COR-L47 (cell line): ENCODE data around the gene KRT3.

Experiments
- DNase-seq: peaks from one replicate; lab custom pipeline; 2025; lab: John Stamatoyannopoulos, UW

KRT3 gene

DNA sequence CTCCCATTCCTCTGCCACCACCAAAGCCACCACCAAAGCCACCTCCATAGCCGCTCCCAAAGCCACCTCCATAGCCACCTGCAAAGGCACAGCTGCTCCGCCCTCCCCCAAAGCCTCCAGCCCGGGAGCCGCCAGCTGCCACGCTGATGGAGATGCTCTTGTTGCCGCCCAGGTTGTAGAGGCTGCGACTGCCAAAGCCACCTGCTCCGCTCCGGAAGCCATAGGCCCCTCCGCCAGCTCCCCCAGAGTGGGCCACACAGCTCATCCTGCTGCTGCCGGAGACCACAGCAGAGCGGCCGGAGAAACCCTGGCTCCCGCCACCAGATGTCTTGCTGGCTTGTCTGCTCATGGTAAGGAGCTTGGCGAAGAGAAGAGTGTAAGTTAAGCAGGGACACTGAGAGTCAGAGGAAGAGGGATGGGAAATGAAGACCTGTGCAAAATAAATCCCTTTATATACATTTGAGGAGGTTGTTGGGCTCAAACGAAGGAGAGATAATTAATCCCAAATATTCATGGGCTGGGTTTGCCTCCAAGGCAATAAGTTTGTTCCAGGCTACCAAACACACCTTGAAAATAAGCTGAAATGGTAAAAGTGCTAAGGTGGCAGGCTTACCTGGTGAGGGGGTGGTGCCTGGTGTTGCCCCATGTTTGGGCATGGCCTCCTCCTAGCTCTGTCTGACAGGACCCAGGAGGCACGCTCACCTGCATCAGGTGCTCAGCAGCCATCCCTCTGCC is at the start of gene KRT3:
TSS of gene KRT3 (minus strand) at position 424 of the 735 bp plus-strand sequence. CDS start at position 349, 75 bp downstream.
- no peak for DNase-seq

DNA sequence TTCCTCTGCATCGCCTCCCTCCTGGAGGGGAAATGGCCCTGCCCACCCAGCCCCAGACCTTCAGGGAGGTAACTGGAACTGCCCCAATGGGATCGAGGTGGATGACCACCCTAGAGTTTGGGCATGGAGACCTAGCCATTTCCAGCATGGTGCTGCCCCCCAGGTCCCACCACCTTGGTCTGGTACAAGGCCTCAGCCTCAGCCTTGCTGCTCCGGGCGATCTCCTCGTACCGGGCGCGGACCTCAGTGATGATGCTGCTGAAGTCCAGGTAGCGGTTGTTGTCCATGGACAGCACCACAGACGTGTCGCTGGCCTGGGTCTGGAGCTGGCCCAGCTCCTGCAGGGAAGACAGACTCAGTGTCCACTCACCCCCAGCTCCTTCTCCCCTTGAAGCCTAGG is 48.5 kb upstream of the KRT3 start:
- no peak for DNase-seq

DNA sequence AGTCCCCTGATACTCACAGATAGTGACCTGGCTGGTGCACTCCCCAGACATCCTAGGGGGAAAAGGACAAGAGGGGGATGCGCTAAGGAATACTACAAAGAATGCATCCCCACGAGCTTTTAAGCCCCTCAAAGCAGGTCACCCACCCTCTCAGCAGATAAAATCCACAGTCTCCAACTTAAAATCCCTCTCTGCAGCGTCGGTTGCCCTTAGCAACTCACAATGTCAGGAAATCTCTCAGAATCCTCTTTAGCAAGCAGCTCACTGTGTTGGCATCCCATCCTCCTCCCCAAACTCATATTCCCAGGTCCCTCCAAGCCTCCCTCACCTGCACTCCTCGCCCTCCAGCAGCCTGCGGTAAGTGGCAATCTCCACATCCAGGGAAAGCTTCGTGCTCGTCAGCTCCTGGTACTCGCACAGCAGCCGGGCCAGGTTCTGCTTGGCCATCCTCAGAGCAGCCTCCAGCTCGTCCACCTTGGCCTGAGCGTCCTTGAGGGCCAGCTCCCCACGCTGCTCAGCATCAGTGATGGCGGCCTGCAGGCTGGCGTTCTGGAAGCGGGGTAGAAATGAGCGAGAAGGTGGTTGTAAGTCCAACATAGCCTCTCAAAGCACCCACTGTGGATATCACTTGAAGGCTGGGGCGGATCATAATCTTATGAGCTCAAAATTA is 43.7 kb upstream of the KRT3 start:
- DNase-seq = no peak

DNA sequence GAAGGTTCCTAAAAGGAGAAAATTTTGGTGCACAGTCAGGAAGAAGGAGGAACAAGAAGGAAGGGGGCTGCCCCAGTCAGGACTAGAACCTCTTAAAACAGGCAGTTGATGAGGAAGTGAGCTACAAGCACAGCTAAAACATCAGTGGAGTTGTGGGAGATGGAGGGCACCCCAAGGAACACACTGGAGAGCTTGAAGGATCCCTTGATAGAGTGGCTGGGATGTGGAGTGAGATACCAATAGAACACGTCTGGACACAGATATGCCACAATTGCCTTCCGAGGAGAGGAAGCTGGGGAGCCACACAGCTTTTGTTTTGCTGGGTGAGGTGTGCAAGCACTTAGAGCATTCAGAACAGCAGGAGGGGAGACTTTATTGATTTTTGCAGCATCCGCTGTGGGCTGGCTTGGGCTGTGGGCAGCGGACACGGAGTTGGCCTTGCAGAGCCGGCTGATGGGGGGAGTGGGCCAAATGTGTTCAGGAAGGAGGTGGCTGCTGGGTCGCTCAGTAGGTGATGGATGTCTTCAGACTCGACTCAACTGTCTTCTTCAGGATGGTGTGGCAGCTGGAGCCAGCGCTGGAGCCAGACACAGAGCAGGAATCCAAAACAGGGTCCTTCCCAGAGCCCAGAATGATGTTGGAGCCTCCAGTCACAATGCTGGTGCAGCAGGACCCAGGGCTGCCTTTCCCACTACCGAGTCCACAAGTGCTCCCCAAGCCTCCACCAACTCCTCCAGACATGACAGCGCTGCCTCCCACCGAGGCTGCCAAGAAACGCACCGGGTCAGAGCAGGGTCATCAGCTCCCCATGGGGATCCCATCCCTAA is 42.9 kb upstream of the KRT3 start:
- peak; percentile 74 for DNase-seq

DNA sequence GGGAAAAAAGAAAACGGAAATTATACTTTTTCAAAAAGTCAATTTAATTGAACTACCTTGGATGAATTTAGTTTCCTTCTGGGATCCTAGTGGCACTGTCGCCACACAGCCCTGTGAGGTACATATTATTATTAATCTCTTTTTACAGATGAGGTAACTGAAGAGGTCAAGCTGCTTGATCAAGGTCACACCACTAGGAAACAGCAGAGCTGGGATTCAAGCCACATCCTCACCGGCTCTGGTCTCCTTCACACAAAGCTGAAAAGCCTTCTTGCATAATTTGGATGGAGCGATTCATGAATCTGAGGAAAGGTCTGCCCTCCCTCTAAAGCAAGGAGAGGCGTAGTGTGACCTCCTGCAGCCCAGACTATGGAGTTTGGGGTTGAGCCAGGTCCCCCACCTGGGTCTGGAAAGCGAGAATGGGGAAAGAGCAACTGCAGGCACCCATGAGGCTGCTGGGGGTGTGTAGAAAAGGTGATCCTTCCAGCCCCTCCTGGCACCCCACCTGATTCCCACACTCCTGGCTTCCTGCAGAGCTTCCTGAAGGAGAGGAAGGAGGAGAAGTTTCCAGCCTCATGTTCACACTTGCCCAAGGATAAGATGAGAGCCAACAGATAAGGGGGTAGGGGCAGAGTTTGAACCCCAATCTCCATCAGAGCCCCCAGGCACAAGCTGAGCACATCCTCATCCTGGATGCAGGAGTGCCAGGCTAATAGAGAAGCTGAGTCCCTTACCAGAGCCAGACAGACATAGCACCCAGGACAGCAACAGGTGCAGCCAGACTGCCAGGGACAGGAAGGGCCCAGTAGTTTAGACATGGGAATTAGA is 42.1 kb upstream of the KRT3 start:
- DNase-seq = no peak

DNA sequence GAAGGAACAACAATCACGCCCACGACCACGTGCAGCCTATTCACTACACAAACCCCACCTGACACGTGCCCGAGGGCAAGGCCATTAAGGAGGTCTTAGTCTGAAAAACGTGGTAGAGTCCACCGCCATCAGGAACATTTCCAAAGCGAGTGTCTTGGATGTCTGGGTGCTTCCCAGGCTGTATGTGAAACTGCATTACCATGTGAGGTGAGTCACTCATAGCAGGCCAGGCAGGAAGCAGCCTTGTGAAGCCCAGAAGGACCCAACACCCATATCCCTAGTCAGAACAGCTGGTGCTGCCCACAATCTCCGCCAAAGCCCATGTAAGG is 41.5 kb upstream of the KRT3 start:
- DNase-seq = no peak

DNA sequence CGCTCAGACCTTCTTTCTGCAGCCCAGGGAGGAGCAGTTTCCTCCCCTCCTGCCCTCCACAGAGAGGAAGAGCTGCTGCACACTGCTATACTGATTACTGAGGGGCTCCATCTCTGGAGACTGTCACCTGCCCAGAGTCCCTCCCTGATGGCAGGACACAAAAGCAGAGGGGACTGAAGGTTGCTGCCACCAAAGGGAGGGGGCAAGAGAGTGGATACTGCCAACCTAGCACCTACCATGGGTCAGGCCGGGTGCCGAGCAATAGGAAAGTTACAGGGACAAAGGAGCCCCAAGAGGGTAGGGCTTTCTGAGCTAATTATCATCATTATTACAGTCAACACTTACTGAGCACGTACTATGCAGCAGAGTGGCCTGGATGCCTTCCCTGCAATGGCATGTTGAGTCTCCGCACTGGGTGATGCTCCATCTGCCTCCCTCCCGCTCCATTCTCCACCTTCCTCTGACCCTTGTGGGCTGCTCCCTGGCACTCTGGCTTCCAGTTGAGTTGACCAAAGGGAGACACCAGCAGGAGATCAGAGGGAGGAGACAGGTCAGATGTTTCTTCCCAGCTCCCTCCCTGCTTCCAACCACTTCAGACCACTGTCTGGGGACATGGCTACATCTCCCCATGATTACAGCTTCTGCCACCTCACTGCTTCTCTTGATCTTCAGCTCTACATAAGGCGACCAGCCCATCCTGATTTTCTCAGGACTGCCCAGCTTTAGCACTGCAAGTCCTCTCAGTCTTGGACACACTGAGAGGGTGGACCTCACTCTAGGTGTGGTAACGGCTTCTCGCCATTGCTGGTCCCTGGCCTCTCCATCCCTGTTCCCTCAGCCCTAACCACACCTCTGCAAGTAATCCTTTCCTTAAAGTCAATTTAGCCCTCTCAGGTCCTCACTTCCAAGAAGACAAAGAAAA is 40.8 kb upstream of the KRT3 start:
- no peak for DNase-seq

DNA sequence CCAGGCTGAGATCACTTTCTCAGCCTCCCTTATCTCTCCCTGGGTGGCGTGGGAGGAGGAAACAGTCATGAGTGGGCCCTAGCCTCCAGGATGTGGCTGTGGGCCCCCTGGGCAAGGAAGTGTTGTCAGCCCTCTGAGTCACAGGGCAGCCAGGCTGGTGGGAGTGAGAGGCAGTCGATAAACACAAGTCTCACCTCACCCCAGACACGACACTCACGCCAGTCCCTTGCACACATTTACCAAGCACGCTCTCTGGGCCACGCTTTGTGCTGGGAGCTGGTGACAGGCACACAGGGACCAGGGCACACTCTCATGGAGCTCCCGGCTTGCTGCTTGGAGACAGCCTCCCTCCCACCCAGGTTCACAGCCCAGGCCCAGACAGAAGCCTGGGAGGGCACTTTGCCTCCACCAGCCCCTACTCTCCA is 40.1 kb upstream of the KRT3 start:
- DNase-seq = no peak

DNA sequence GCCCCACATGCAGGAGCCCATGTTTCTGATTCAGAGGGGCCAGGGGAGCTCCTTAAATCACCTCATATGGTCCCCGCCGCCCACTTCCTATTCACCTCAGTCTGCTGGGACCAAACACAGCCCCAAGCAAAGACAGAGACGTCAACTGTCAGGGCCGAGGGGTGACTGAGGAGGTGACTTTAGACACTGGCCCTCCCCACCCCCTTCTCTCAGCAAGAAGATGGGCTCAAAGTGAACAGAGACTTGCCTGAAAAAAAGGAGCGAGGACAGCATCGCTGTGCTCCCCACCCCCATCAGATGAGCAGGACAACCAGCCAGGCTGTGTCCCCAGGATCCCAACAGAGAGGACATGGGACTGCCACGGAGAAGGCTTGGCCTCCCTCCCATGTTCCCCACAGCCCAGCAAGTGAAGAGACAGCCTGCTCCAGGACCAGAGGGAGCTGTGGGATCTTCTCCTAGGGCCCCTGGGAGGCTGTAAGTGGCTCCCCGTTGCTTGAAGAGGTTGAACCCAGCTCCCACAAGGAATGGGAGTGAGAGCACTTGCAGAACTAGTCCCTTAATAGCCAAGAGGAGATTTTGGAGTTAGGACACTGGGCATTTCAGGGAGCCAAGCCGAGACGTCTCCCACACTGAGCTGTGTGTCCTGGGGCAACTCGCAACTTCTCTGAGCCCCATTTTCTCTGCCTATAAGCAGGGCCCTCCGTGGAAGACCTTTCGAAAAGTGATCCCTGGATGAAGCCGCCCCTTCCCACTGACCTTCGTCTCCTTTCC is 39.5 kb upstream of the KRT3 start:
- DNase-seq = no peak

DNA sequence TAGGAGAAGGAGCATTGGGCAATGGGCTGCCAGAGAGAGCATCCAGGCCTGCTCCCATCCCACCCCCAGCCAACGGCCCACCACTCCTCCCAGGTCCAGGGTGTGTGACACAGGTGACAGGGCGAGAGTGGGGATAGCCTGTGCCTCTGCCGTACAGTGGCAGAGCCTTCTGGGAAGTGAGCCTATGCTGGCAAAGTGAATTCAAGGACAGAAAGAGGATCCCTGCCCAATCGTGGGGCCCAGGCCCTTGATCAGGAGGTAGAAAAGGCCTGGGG is 38.7 kb upstream of the KRT3 start:
- DNase-seq = no peak

DNA sequence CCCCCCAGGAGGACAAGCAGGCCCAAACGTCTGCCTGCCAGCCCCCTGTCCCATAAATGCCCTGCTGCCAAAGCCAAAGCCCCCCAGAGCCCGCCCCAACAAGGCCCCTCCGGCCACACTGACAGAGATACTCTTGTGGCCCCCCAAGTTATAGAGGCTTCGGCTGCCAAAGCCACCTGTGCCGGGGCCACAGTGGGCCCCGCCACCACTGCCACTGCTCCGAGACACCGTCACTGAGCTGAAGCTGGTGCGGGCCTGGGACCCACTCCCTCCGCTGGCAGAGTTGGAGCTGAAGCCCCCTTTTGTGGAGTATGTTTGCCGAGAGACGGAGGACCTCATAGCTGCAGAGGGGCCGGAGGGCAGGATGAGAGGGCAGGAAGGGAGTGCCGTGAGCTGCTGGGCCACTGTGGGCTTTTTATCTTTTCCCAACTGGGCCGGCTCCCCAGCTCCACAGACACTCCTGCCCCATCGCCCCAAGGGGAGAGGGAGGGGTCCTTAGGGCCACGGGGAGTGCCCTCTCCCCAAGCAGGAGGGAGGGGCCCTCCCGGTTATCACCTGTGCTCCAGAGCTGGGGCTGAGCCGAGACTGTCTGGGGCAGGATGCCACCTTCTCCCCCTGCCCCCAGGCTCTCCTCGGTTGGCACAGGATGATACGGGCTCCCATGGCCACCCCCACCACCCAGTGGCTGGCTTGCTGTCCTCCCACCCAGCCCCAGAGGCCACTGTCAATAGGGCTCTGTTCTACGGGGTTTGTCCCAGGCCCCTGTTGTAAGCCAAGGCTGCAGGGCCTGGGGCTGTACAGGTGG is 38.2 kb upstream of the KRT3 start, which contains the start of gene KRT79:
TSS of gene KRT79 (minus strand) at position 390 of the 805 bp plus-strand sequence. CDS start at position 339, 51 bp downstream.
- DNase-seq = no peak

DNA sequence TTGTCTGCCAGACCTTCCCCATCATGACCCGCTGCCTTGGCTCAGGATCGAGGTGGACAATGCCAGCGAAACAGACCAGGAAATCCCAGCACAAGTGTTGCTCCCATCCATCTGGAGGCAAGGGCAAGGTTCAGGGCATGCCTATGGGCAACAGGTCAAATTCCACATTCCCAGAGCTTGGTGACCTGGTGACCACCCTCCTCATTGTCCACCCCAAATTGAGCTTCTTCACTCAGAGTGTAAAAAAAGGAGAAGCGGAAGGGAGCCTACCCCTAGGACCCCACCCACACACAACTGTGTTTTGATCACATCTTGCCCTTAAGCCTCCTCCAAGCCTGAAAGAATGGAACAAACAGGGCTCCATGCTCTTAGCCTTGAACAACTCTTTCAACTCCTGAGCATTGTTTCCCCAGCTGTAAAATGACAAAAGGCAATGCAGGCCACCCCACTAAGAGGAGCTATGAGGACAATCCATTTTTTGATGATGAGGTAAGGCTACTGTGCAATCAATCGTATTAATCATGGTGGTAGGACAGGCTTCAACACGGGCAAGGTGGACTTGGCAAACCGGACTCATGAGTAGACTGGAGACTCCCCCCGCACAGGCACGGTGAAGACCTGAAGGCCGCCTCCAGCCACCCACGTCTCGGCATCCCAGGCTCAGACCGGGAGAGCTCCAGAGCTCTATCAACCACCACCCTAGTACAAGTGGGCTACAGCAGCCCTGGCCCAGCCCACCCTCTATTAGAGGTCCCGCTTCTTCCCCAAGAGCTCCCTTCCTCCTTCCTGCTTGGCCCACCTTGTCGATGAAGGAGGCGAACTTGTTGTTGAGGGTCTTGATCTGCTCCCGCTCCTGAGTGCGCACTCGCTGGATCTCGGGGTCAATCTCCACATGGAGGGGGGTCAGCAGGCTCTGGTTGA is 37.3 kb upstream of the KRT3 start:
- no peak for DNase-seq

DNA sequence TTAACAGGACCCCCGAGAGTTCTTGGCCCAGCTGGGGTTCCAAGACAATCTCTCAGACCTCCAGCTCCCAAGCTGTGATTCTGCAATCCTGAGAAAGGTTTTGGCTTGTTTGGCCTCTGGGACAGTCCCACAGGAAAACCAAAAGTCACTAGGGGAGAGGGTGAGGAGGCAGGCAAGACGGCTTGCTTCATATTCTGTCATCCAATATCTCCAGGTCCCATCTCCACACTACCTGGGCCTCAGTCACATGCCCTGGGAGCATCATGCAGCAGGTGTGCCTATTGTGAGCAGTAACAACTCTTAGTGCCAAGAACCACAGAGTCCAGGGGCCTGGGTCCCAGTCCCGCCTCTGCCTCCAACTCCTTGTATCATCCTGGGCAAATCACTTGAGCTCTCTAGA is 36.5 kb upstream of the KRT3 start:
- no peak for DNase-seq

DNA sequence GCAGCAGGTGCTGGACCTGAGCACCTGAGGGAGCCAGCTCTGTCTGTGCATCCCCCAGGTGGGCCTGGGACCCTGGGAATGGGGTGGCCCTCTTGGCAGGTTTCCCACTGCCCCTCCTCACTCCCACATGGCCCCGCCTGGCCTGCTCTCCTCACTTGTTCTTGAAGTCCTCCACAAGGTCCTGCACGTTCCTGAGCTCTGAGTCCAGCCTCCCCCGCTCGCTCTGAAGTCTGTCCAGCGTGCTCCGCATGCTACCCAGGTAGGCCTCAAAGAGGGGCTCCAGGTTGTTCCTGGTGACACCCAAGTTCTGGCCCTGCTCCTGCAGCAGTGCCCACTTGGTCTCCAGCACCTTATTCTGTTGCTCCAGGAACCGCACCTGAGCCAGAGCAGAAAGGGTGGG is 35.3 kb upstream of the KRT3 start:
- DNase-seq = no peak

DNA sequence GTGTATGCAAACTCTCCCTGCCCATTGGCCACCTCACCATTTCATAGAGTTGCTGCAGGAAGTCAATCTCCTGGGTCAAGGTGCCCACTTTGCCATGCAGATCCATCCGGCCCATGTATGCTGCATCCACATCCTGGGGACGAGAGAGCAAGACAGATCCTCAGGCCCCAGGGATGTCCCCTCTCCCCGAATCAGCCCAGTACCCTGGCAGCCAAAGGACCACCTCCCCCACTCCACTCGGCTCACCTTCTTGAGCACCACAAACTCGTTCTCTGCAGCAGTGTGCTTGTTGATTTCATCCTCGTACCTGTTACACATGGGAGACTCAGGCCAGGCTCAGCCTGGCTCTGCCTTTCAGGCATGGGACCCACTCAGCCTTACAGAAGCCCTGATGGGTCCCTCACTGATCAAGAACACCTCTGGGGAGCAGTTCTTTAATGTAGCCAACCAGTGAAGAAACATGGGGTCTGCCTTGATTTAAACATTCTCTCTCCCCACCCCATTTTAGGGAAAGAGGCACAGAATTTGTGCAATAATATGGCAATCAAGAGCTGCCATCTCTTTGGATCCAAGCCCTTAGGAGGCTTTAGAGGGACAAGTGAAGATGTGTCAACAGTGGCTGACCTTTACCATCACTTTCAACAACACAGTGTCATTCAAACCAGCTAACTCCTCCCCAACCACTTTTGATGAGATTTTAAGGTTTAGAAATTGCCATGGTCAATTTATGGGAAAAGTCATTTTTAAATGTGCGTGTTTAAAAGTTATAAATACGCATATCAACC is 34.3 kb upstream of the KRT3 start:
- no peak for DNase-seq

DNA sequence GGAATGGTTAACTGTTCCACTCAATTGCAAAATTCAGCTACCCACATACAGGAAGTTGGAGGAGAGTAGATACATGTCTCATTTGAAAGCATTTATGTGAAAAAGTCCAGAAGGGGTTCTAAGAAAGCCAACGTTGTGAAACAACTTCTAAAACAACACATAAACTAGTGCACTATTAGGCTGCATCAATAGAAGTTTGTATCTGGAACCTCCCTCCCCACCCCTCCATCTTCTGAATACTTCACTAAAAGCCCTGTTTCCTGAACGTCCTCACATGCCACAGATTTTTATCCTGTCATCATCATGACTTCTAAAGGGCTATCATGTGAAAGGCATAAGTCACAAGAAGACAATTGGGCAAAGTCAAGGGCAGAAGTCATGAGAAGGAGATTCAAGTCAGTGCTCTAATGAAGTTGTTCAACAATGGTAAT is 32.7 kb upstream of the KRT3 start:
- DNase-seq = no peak

DNA sequence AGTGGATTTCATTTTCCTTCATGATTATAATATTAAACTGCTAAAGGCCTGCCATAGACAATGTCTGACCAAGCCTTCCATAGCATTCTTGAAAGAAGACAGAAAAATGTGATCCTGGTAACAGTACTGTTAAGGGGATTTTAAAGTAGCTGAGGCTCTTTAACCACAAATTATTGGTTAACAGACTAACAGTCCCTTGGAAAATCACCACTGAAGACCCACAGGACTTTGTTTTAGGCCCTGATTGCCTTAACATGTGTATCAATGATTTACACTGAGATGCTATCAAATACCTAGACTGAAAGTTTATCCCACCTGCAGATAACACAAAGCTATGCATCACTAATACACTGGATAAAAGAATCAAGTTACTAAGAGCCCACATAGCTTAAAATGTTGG is 32.2 kb upstream of the KRT3 start:
- DNase-seq = no peak
